GM12892 (cell line): ENCODE data around the gene AVPR2.

ENCODE experiments used
- POLR2A ChIP-seq: IDR thresholded peaks from 2 replicates; pipeline ENCODE4 v1.6.1; 2011; ENCODE audit warnings: low read depth, low read length, control low read depth
- POLR2AphosphoS5 ChIP-seq: IDR thresholded peaks from 2 replicates; pipeline ENCODE4 v1.6.1; 2011; ENCODE audit warnings: low read depth, low read length, control low read depth
- TAF1 ChIP-seq: IDR thresholded peaks from 2 replicates; pipeline ENCODE4 v1.6.1; 2011; ENCODE audit warnings: low read depth, mild to moderate bottlenecking, control low read depth, low read length, borderline replicate concordance

GRCh38 chrX:153953342-153953830 is 48.9 kb downstream of the AVPR2 start:
- TF ChIP-seq POLR2AphosphoS5: 0 out of 2 replicates have a peak, but pooled peaks have one; percentile 29
- TF ChIP-seq POLR2A: no peak; the same call in 1 of the 2 replicates
- TF ChIP-seq TAF1: no peak
